KMS-11 (cell line): ENCODE measurements around the gene ATP6V1G2.
A peak's percentile ranks its signal among the peaks of the same experiment; 100 is the strongest.

Source experiments
- H2AFZ ChIP-seq: fragments of 200-600 bp; sonication (generic); 2 replicates; pipeline ENCODE4 v1.6.1; 2016; ENCODE audit warnings: antibody characterized with exemption, mixed run types, low read depth
- H3K27ac ChIP-seq: fragments of 200-600 bp; sonication (generic); 2 replicates; pipeline ENCODE4 v1.6.1; 2016; ENCODE audit warnings: mild to moderate bottlenecking, mixed run types
- H3K27me3 ChIP-seq: fragments of 200-600 bp; sonication (generic); 2 replicates; pipeline ENCODE4 v1.6.1; 2017; ENCODE audit warnings: mild to moderate bottlenecking, low read depth, mixed run types, moderate library complexity; ENCODE audit not compliant: insufficient read depth
- H3K36me3 ChIP-seq: fragments of 200-600 bp; sonication (generic); 2 replicates; pipeline ENCODE4 v1.6.1; 2017; ENCODE audit warnings: mild to moderate bottlenecking, mixed run types; ENCODE audit not compliant: insufficient read depth
- H3K4me1 ChIP-seq: fragments of 200-600 bp; sonication (generic); 2 replicates; pipeline ENCODE4 v1.6.1; 2016; ENCODE audit warnings: mild to moderate bottlenecking, low read depth, mixed run types; ENCODE audit not compliant: poor library complexity, severe bottlenecking
- H3K4me2 ChIP-seq: fragments of 200-600 bp; sonication (generic); 2 replicates; pipeline ENCODE4 v1.7.0; 2016; ENCODE audit warnings: mild to moderate bottlenecking, mixed run types
- H3K4me3 ChIP-seq: fragments of 200-600 bp; sonication (generic); IDR thresholded peaks from 2 replicates; pipeline ENCODE4 v1.6.1; 2017; ENCODE audit warnings: low read depth, low read length, mixed read lengths; ENCODE audit not compliant: insufficient read depth
- H3K79me2 ChIP-seq: fragments of 200-600 bp; sonication (generic); 2 replicates; pipeline ENCODE4 v1.6.1; 2016; ENCODE audit warnings: low read depth, mixed run types; ENCODE audit not compliant: insufficient read depth
- H3K9ac ChIP-seq: fragments of 200-600 bp; sonication (generic); 2 replicates; pipeline ENCODE4 v1.6.1; 2016; ENCODE audit warnings: mild to moderate bottlenecking, mixed run types
- H4K20me1 ChIP-seq: fragments of 200-600 bp; sonication (generic); 2 replicates; pipeline ENCODE4 v1.6.1; 2016; ENCODE audit warnings: mild to moderate bottlenecking, mixed run types; ENCODE audit not compliant: insufficient read depth
- CTCF ChIP-seq: fragments of 200-600 bp; sonication (generic); conservative IDR thresholded peaks from 2 replicates; pipeline ENCODE4 v1.6.1; 2017; ENCODE audit warnings: low read depth, mild to moderate bottlenecking, antibody characterized with exemption, low read length, moderate library complexity, mixed read lengths

The ATP6V1G2 gene

GRCh38 chr6:31545291-31545690, 1.1 kb downstream of the ATP6V1G2 start:
- Histone ChIP-seq H3K27ac (no peak overlapping the region), H3K9ac (no peak overlapping the region), H3K4me1 (peaks cover 23% of the 10 kb centered on the region)

GRCh38 chr6:31544676-31545075, 1.7 kb downstream of the ATP6V1G2 start:
- Histone ChIP-seq H3K79me2 (peaks cover 40% of the 10 kb centered on the region), H4K20me1 (peaks cover 6% of the 10 kb centered on the region; the same call in 1 of the 2 replicates), H3K36me3 (peaks cover 3% of the 10 kb centered on the region; the same call in 1 of the 2 replicates), H3K4me1 (peaks cover 29% of the 10 kb centered on the region), H3K9ac (no peak overlapping the region), H3K4me2 (no peak overlapping the region), H3K27me3 (no peaks in the 10 kb centered on the region), H3K27ac (no peak overlapping the region), H3K4me3 (no peak overlapping the region), H2AFZ (no peak overlapping the region)
- no peak for TF ChIP-seq CTCF

More at GRCh38 chr6:31545291-31545690, 1.1 kb downstream of the ATP6V1G2 start:
- Histone ChIP-seq H3K36me3 (peaks cover 3% of the 10 kb centered on the region; the same call in 1 of the 2 replicates), H3K79me2 (peaks cover 33% of the 10 kb centered on the region), H3K27me3 (no peaks in the 10 kb centered on the region), H2AFZ (no peak overlapping the region), H4K20me1 (peaks cover 2% of the 10 kb centered on the region; the same call in 1 of the 2 replicates), H3K4me3 (no peak overlapping the region), H3K4me2 (no peak overlapping the region)
- TF ChIP-seq CTCF = no peak

- Histone ChIP-seq H3K36me3 (peaks cover 4% of the 10 kb centered on the region; the same call in 1 of the 2 replicates), H3K9ac (no peak overlapping the region), H2AFZ (no peak overlapping the region), H3K4me3 (no peak overlapping the region), H4K20me1 (peaks cover 13% of the 10 kb centered on the region), H3K4me1 (peaks cover 32% of the 10 kb centered on the region), H3K27me3 (no peaks in the 10 kb centered on the region), H3K79me2 (peaks cover 50% of the 10 kb centered on the region), H3K27ac (no peak overlapping the region), H3K4me2 (no peak overlapping the region)
- TF ChIP-seq CTCF = no peak
Observed at GRCh38 chr6:31543639-31544038, 2.8 kb downstream of the ATP6V1G2 start.

- H2AFZ ChIP-seq = peak within 1 kb of the TSS; percentile 80
Observed at GRCh38 chr6:31541658-31542521, 4.5 kb downstream of the ATP6V1G2 start, which contains the start of gene DDX39B. Gene DDX39B (minus strand): TSS chr6:31542003. CDS start chr6:31540532, 1,471 bp downstream.

More at GRCh38 chr6:31541658-31542521, 4.5 kb downstream of the ATP6V1G2 start, which contains the start of gene DDX39B:
- peaks cover 24% of the 10 kb centered on the region for H4K20me1 ChIP-seq
- peaks cover 17% of the 10 kb centered on the region; the same call in 1 of the 2 replicates for H3K36me3 ChIP-seq
- no peak within 1 kb of the TSS for H3K4me3 ChIP-seq
- no peaks in the 10 kb centered on the region for H3K27me3 ChIP-seq
- peaks cover 59% of the 10 kb centered on the region for H3K79me2 ChIP-seq
- H3K27ac ChIP-seq = peak within 1 kb of the TSS; percentile 94
- peak within 1 kb of the TSS; percentile 95 for H3K9ac ChIP-seq
- H3K4me2 ChIP-seq = peak within 1 kb of the TSS; percentile 99
- peaks cover 35% of the 10 kb centered on the region for H3K4me1 ChIP-seq
- no peak for TF ChIP-seq CTCF
